GM12878 (cell line): ENCODE data around the gene KCTD19. TPM values are rescaled to one million over a fixed set of nuclear protein-coding genes. Genes with fewer than 3 reads are reported as not detected.

Experiments
- ATAC-seq: fragments of 200-7000 bp; cut with Tn5 transposase; 3 replicates; pipeline ENCODE4 v1.9.1; 2020; ENCODE audit warnings: mild to moderate bottlenecking, moderate library complexity
- BruUV-seq: library from RNA; stranded (reverse); fragments of 400-500 nt; replicated peaks from 2 replicates; lab custom pipeline; 2021; lab: Mats Ljungman, UMichigan
- CTCF ChIA-PET: fragments of 300-600 bp; sonication (Branson Sonifier 250); formaldehyde crosslinking; extraction: SDS; loops from one replicate; lab custom pipeline; 2021; ENCODE audit warnings: inconsistent platforms; lab: Yijun Ruan, JAX
- POLR2A ChIA-PET: fragments of 350-600 bp; formaldehyde crosslinking; extraction: SDS; loops from one replicate; lab custom pipeline; 2021; ENCODE audit warnings: inconsistent platforms; lab: Charles Lee
- RAD21 ChIA-PET: fragments of 300-600 bp; sonication (Branson Sonifier 250); formaldehyde crosslinking; loops from one replicate; lab custom pipeline; 2023; ENCODE audit warnings: antibody characterized with exemption; ENCODE audit not compliant: unreplicated experiment; lab: Charles Lee
- SMC1A ChIA-PET: fragments of 300-600 bp; sonication (Branson Sonifier 250); formaldehyde crosslinking; loops from one replicate; lab custom pipeline; 2023; ENCODE audit not compliant: unreplicated experiment, uncharacterized antibody; lab: Charles Lee
- DNase-seq: peaks from one replicate; pipeline ENCODE4 v3.0.0-alpha.2; 2011; ENCODE audit warnings: low read depth, low spot score
- FAIRE-seq: peaks from 3 replicates; lab custom pipeline; 2011; peaks lifted over from hg19 to GRCh38; lab: Jason Lieb, UNC
- H2AFZ ChIP-seq: 2 replicates; pipeline ENCODE4 v1.6.0; 2011; ENCODE audit warnings: low read depth, low read length, control low read depth; ENCODE audit not compliant: control insufficient read depth
- H3K27ac ChIP-seq: 2 replicates; pipeline ENCODE4 v1.5.1; 2011; ENCODE audit warnings: control low read depth; ENCODE audit not compliant: control insufficient read depth, insufficient read depth
- H3K27me3 ChIP-seq, 2 experiments: replicated peaks in 1 of 2; 2 replicates each; pipeline versions ENCODE4 v1.6.0 to v1.6.1; 2011; ENCODE audit warnings: low read length in 1 of 2; ENCODE audit not compliant: control insufficient read depth in 2 of 2, insufficient read depth in 2 of 2
- H3K36me3 ChIP-seq, 2 experiments: 2 replicates each; pipeline ENCODE4 v1.5.1; 2011; ENCODE audit warnings: low read length in 1 of 2; ENCODE audit not compliant: control insufficient read depth in 2 of 2, insufficient read depth in 2 of 2
- H3K4me1 ChIP-seq: 2 replicates; pipeline ENCODE4 v1.6.1; 2011; ENCODE audit warnings: mild to moderate bottlenecking, low read length, moderate library complexity, mixed read lengths; ENCODE audit not compliant: control insufficient read depth, insufficient read depth
- H3K4me2 ChIP-seq: 2 replicates; pipeline ENCODE4 v1.6.0; 2011; ENCODE audit warnings: control low read depth; ENCODE audit not compliant: control insufficient read depth, insufficient read depth
- H3K4me3 ChIP-seq: fragments of 200-600 bp; sonication (generic); 2 replicates; pipeline ENCODE4 v1.5.1; 2016
- H3K79me2 ChIP-seq: 2 replicates; pipeline ENCODE4 v1.6.0; 2011; ENCODE audit warnings: low read length; ENCODE audit not compliant: control insufficient read depth, insufficient read depth
- H3K9ac ChIP-seq: 2 replicates; pipeline ENCODE4 v1.8.0; 2011; ENCODE audit warnings: low read length, control low read depth, mixed read lengths; ENCODE audit not compliant: control insufficient read depth, insufficient read depth
- H3K9me3 ChIP-seq: replicated peaks from 3 replicates; pipeline ENCODE4 v1.5.1; 2011; ENCODE audit warnings: mild to moderate bottlenecking, low read length; ENCODE audit not compliant: control insufficient read depth, insufficient read depth
- H4K20me1 ChIP-seq: 2 replicates; pipeline ENCODE4 v1.6.0; 2011; ENCODE audit not compliant: control insufficient read depth, insufficient read depth
- ATF2 ChIP-seq: IDR thresholded peaks from 2 replicates; pipeline ENCODE4 v1.6.1; 2012; ENCODE audit warnings: low read length, inconsistent platforms
- BMI1 ChIP-seq: fragments of 450-650 bp; IDR thresholded peaks from 2 replicates; pipeline ENCODE4 v1.6.1; 2016; ENCODE audit warnings: mild to moderate bottlenecking, moderate library complexity, borderline replicate concordance
- BRCA1 ChIP-seq: IDR thresholded peaks from 2 replicates; pipeline ENCODE4 v1.6.1; 2011; ENCODE audit warnings: low read depth, low read length, improper control_type of control experiment
- ESRRA ChIP-seq: IDR thresholded peaks from 2 replicates; pipeline ENCODE4 v1.6.1; 2012; ENCODE audit warnings: mild to moderate bottlenecking, low read length, improper control_type of control experiment
- IRF5 ChIP-seq: fragments of 450-650 bp; IDR thresholded peaks from 2 replicates; pipeline ENCODE4 v1.6.1; 2017; ENCODE audit warnings: borderline replicate concordance
- JUND ChIP-seq: IDR thresholded peaks from 2 replicates; pipeline ENCODE4 v1.6.1; 2012; ENCODE audit warnings: low read depth, mild to moderate bottlenecking, low read length, improper control_type of control experiment, moderate library complexity
- MXI1 ChIP-seq: fragments of 150-350 bp; IDR thresholded peaks from 2 replicates; pipeline ENCODE4 v1.6.1; 2011; ENCODE audit warnings: low read depth, mild to moderate bottlenecking, inconsistent platforms, low read length, improper control_type of control experiment
- POLR2A ChIP-seq: IDR thresholded peaks from 2 replicates; pipeline ENCODE4 v1.6.1; 2011; ENCODE audit warnings: low read depth, mild to moderate bottlenecking, low read length
- RUNX3 ChIP-seq: IDR thresholded peaks from 2 replicates; pipeline ENCODE4 v1.6.1; 2012; ENCODE audit warnings: low read length, inconsistent platforms
- TCF3 ChIP-seq: IDR thresholded peaks from 2 replicates; pipeline ENCODE4 v1.6.1; 2012; ENCODE audit warnings: low read depth, mild to moderate bottlenecking, low read length, borderline replicate concordance; ENCODE audit not compliant: insufficient read depth
- WGBS: methylation state at CpG from one replicate; pipeline ENCODE4 v1.1.6; 2016; ENCODE audit warnings: low lambda C conversion rate; ENCODE audit not compliant: insufficient replicate concordance, insufficient coverage; ENCODE audit errors: missing lambda C conversion rate; 5-methylcytosine and 5-hydroxymethylcytosine counted together
- in situ Hi-C: fragments of 300-500 bp; cut with MboI; formaldehyde crosslinking; loops from 9 replicates; pipeline ENCODE4 v1.14.3; 2018; ENCODE audit warnings: mixed read lengths
- intact Hi-C: fragments of 100-400 bp; cut with micrococcal nuclease; formaldehyde crosslinking; loops from one replicate; pipeline ENCODE4 v1.14.2; 2022; ENCODE audit not compliant: unreplicated experiment
- polyA plus RNA-seq, 11 experiments: library from polyadenylated mRNA; depleted of rRNA in 4 of 11; unstranded in 6 of 11; stranded (reverse) in 5 of 11; fragments of >200 nt; fragmentation: Nextera tagmentation in 4 of 11; fragmentation: Illumina TruSeq in 1 of 11; extraction: Ambion mirVana in 4 of 11; extraction: Trizol in 1 of 11; gene quantifications; 1 replicate in 1 of 11; 2 replicates in 10 of 11; pipeline versions ENCODE4 v1.2.1 to v1.2.3, GENCODE V29; 2011 to 2016; ENCODE audit warnings: inconsistent platforms in 2 of 11, missing spikeins in 2 of 11, low read depth in 1 of 11
- total RNA-seq, 4 experiments: library from RNA; depleted of rRNA in 3 of 4; stranded (reverse); fragments of >200 nt in 3 of 4; fragmentation: Illumina TruSeq in 1 of 4; extraction: Trizol in 1 of 4; gene quantifications; 2 replicates each; pipeline versions ENCODE4 v1.2.1 to v1.2.3, GENCODE V29; 2013 to 2021
- TF ChIP-seq, protein P1 (sequence below): IDR thresholded peaks from 2 replicates; pipeline ENCODE4 v1.6.1; 2011; ENCODE audit warnings: low read depth, low read length, improper control_type of control experiment, borderline replicate concordance
- TF ChIP-seq, protein P2 (sequence below): fragments of 450-650 bp; IDR thresholded peaks from 2 replicates; pipeline ENCODE4 v1.6.1; 2018; ENCODE audit warnings: borderline replicate concordance, mild to moderate bottlenecking; ENCODE audit not compliant: partially characterized antibody
- TF ChIP-seq, protein P3 (sequence below): IDR thresholded peaks from 2 replicates; pipeline ENCODE4 v1.6.1; 2012; ENCODE audit warnings: improper control_type of control experiment, low read depth, low read length; ENCODE audit not compliant: insufficient replicate concordance

KCTD19 gene
- total and polyA plus RNA-seq, 10 of the 15 experiments (the other 5 are each of a cell fraction or from before 2014, with no cell fraction given): 1.6 to 8.9 (median 3.9) TPM

DNA sequence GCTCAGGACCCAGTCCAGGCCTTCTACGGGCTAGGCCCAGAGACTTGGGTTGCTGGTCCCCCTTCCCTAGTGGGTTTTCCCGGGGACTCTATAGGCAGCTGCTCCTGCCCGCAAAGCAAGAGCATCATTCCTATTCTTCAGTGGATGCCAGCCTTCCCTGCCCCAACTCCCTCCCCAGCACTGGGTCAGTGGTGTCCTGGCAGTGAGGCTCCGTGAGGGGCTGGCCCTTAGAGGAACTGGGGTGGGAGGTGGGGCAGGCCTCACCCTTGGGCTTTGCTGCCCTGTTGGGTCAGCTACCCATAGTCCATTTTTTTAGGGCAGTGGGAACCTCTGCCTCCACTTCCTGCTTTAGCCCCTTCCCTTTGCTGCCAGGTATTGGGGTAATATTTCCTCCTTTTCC is 55.1 kb downstream of the KCTD19 start:
- BruUV-seq: no TSS peak
- ChIA-PET POLR2A (no interaction called here), CTCF (interaction anchor here (3.0 kb wide), 1 partner anchor 11 kb away, joined by 20 read pairs; no protein-coding TSS in a partner anchor)
- TF ChIP-seq ATF2: no peak
- no peak for TF ChIP-seq JUND
- TF ChIP-seq POLR2A: no peak
- TF ChIP-seq RUNX3: no peak
- TF ChIP-seq TCF3: no peak
- TF ChIP-seq IRF5: no peak
- TF ChIP-seq, protein P1, sequence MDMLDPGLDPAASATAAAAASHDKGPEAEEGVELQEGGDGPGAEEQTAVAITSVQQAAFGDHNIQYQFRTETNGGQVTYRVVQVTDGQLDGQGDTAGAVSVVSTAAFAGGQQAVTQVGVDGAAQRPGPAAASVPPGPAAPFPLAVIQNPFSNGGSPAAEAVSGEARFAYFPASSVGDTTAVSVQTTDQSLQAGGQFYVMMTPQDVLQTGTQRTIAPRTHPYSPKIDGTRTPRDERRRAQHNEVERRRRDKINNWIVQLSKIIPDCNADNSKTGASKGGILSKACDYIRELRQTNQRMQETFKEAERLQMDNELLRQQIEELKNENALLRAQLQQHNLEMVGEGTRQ: no peak
- no peak for TF ChIP-seq MXI1
- TF ChIP-seq, protein P2, sequence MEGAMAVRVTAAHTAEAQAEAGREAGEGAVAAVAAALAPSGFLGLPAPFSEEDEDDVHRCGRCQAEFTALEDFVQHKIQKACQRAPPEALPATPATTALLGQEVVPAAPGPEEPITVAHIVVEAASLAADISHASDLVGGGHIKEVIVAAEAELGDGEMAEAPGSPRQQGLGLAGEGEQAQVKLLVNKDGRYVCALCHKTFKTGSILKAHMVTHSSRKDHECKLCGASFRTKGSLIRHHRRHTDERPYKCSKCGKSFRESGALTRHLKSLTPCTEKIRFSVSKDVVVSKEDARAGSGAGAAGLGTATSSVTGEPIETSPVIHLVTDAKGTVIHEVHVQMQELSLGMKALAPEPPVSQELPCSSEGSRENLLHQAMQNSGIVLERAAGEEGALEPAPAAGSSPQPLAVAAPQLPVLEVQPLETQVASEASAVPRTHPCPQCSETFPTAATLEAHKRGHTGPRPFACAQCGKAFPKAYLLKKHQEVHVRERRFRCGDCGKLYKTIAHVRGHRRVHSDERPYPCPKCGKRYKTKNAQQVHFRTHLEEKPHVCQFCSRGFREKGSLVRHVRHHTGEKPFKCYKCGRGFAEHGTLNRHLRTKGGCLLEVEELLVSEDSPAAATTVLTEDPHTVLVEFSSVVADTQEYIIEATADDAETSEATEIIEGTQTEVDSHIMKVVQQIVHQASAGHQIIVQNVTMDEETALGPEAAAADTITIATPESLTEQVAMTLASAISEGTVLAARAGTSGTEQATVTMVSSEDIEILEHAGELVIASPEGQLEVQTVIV: no peak
- TF ChIP-seq, protein P3, sequence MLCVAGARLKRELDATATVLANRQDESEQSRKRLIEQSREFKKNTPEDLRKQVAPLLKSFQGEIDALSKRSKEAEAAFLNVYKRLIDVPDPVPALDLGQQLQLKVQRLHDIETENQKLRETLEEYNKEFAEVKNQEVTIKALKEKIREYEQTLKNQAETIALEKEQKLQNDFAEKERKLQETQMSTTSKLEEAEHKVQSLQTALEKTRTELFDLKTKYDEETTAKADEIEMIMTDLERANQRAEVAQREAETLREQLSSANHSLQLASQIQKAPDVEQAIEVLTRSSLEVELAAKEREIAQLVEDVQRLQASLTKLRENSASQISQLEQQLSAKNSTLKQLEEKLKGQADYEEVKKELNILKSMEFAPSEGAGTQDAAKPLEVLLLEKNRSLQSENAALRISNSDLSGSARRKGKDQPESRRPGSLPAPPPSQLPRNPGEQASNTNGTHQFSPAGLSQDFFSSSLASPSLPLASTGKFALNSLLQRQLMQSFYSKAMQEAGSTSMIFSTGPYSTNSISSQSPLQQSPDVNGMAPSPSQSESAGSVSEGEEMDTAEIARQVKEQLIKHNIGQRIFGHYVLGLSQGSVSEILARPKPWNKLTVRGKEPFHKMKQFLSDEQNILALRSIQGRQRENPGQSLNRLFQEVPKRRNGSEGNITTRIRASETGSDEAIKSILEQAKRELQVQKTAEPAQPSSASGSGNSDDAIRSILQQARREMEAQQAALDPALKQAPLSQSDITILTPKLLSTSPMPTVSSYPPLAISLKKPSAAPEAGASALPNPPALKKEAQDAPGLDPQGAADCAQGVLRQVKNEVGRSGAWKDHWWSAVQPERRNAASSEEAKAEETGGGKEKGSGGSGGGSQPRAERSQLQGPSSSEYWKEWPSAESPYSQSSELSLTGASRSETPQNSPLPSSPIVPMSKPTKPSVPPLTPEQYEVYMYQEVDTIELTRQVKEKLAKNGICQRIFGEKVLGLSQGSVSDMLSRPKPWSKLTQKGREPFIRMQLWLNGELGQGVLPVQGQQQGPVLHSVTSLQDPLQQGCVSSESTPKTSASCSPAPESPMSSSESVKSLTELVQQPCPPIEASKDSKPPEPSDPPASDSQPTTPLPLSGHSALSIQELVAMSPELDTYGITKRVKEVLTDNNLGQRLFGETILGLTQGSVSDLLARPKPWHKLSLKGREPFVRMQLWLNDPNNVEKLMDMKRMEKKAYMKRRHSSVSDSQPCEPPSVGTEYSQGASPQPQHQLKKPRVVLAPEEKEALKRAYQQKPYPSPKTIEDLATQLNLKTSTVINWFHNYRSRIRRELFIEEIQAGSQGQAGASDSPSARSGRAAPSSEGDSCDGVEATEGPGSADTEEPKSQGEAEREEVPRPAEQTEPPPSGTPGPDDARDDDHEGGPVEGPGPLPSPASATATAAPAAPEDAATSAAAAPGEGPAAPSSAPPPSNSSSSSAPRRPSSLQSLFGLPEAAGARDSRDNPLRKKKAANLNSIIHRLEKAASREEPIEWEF: no peak
- TF ChIP-seq ESRRA: no peak
- TF ChIP-seq BRCA1: no peak
- TF ChIP-seq BMI1: no peak

More for the DNA sequence above, 55.1 kb downstream of the KCTD19 start:
- ChIA-PET RAD21 (interaction anchor here (1.1 kb wide), 1 partner anchor 11 kb away, joined by 3 read pairs; no protein-coding TSS in a partner anchor), SMC1A (interaction anchor here (0.8 kb wide), 1 partner anchor 11 kb away, joined by 3 read pairs; no protein-coding TSS in a partner anchor)
- FAIRE-seq (no peak), ATAC-seq (no peak), DNase-seq (no peak)
- Histone ChIP-seq H3K4me2 (no peak overlapping the region), H3K79me2 (no peaks in the 10 kb centered on the region), H3K9me3 (no peaks in the 10 kb centered on the region), H3K36me3 (no peaks in the 10 kb centered on the region), H3K27me3 (no peaks in the 10 kb centered on the region), H2AFZ (no peak overlapping the region), H3K27ac (no peak overlapping the region), H3K9ac (no peak overlapping the region), H3K4me1 (no peaks in the 10 kb centered on the region), H3K4me3 (no peak overlapping the region), H4K20me1 (no peaks in the 10 kb centered on the region)
- intact Hi-C loops (no loop called here), in situ Hi-C loops (no loop called here)
- 97% methylated on average over 4 of the region's 4 CpGs for WGBS
